ENCODE data around the gene GRIN1.

Gene GRIN1

GRCh38 chr9:137138722-137139467 lies at the start of gene GRIN1:
TSS of gene GRIN1 (plus strand) at chr9:137139154. CDS start at chr9:137139487, 333 bp downstream.
- TF ChIP-seq GATA3 (IDR thresholded peaks at IDR 0.05; ENCODE audit: low read depth, low read length) (no peak), GATA2 (IDR thresholded peaks at IDR 0.05; ENCODE audit: low read depth, low read length) (no peak)

- no peak for TF ChIP-seq GATA3 (IDR thresholded peaks at IDR 0.05; ENCODE audit: low read depth, low read length)
These were observed 49.6 kb upstream of the GRIN1 start for GRCh38 chr9:137089232-137089947.

GRCh38 chr9:137095664-137096517 lies 43.1 kb upstream of the GRIN1 start:
- TF ChIP-seq GATA2 (IDR thresholded peaks at IDR 0.05; ENCODE audit: low read depth, low read length) = no peak
- no peak for TF ChIP-seq GATA3 (IDR thresholded peaks at IDR 0.05; ENCODE audit: low read depth, low read length)

GRCh38 chr9:137096785-137097546 lies 42.0 kb upstream of the GRIN1 start:
- TF ChIP-seq GATA2 (IDR thresholded peaks at IDR 0.05; ENCODE audit: low read depth, low read length) = no peak
- no peak for TF ChIP-seq GATA3 (IDR thresholded peaks at IDR 0.05; ENCODE audit: low read depth, low read length)

- TF ChIP-seq GATA2 (IDR thresholded peaks at IDR 0.05; ENCODE audit: low read depth, low read length) (no peak), GATA3 (IDR thresholded peaks at IDR 0.05; ENCODE audit: low read depth, low read length) (no peak)
These were observed 41.0 kb upstream of the GRIN1 start for GRCh38 chr9:137097761-137098462.

GRCh38 chr9:137099231-137099630 lies 39.7 kb upstream of the GRIN1 start:
- no peak for TF ChIP-seq GATA3 (IDR thresholded peaks at IDR 0.05; ENCODE audit: low read depth, low read length)
- no peak for TF ChIP-seq GATA2 (IDR thresholded peaks at IDR 0.05; ENCODE audit: low read depth, low read length)

- no peak for TF ChIP-seq GATA2 (IDR thresholded peaks at IDR 0.05; ENCODE audit: low read depth, low read length)
- TF ChIP-seq GATA3 (IDR thresholded peaks at IDR 0.05; ENCODE audit: low read depth, low read length) = no peak
These were observed 35.6 kb upstream of the GRIN1 start for GRCh38 chr9:137103206-137103999.

GRCh38 chr9:137105814-137106661 lies 32.9 kb upstream of the GRIN1 start:
- TF ChIP-seq GATA2 (IDR thresholded peaks at IDR 0.05; ENCODE audit: low read depth, low read length) (no peak), GATA3 (IDR thresholded peaks at IDR 0.05; ENCODE audit: low read depth, low read length) (no peak)

- no peak for TF ChIP-seq GATA2 (IDR thresholded peaks at IDR 0.05; ENCODE audit: low read depth, low read length)
- no peak for TF ChIP-seq GATA3 (IDR thresholded peaks at IDR 0.05; ENCODE audit: low read depth, low read length)
These were observed 32.2 kb upstream of the GRIN1 start for GRCh38 chr9:137106662-137107250.

GRCh38 chr9:137107312-137107921 lies 31.5 kb upstream of the GRIN1 start:
- no peak for TF ChIP-seq GATA2 (IDR thresholded peaks at IDR 0.05; ENCODE audit: low read depth, low read length)
- no peak for TF ChIP-seq GATA3 (IDR thresholded peaks at IDR 0.05; ENCODE audit: low read depth, low read length)

GRCh38 chr9:137107982-137108381 lies 31.0 kb upstream of the GRIN1 start:
- TF ChIP-seq GATA2 (IDR thresholded peaks at IDR 0.05; ENCODE audit: low read depth, low read length) (no peak), GATA3 (IDR thresholded peaks at IDR 0.05; ENCODE audit: low read depth, low read length) (no peak)

Data from SH-SY5Y (cell line).